ENCODE data around the gene YBEY.

- TF ChIP-seq CTCF (conservative IDR thresholded peaks at IDR 0.05; ENCODE audit: low read length) = no peak
- no peak for TF ChIP-seq EZH2phosphoT487 (IDR thresholded peaks at IDR 0.05; ENCODE audit: borderline replicate concordance, low read depth, low read length)
Measured at GRCh38 chr21:46323710-46324389, 37.7 kb downstream of the YBEY start, which contains the start of the genes C21orf58 and PCNT.
